ENCODE measurements around the gene USP11. TPM values are rescaled to one million over a fixed set of nuclear protein-coding genes. Genes with fewer than 3 reads are reported as not detected.

Gene USP11
- polyA plus RNA-seq, 1 experiment, result 39.9 TPM

DNA sequence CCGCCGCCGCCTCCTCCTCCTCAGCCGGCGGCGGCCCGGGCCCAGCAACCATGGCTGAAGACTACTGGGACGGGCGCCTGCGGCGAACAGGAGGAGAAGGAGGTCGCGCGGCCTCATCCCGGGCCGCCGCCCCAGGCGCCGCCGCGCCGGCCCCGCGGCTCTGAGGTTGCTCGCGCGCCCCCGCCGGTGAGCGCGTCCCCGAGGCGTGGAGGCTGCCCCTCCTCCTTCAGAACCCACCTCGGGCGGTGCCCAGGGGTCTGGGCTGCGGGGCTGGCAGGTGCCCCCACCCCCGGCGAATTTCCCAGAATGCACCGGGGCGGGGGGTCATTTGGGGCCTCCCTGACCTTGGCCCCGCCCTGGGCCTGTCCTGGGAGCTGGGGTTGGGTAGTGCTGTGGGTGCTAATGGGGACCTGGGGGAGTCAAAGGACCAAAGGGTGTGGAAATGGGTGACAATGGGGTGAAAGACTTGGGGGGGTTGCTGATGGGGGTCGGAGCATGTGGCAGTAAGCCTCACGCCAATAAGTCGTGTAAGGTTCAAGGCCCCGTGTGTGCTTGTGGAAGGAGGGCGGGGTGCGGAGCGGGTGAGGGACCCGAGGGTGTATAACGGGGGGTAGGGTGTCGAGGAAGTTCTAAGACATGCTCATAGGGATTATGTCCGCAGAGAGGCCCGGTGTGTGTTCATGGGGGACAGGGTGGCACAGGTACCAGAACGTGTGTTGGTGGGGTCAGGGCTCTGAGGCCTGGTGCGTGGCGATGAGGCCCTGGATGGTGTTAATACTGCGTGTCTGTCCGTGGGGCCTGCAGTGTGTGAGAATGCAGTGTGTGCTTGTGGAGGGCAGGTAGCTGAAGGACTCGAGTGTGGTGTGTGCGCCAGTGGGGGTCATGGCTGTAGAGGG lies 13.6 kb upstream of the USP11 start:
- CTCF ChIA-PET, result interaction anchor here (1.3 kb wide), 1 partner anchor 165 kb away, joined by 3 read pairs; no protein-coding TSS in a partner anchor
- POLR2A ChIA-PET, result no interaction called here
- DNase-seq (ENCODE audit: low read depth), result no peak
- Histone ChIP-seq H3K36me3 (ENCODE audit: control insufficient read depth, insufficient read depth, low read length) (peaks cover 14% of the 10 kb centered on the region), H3K27me3 (ENCODE audit: control insufficient read depth, insufficient read depth, low read length) (no peaks in the 10 kb centered on the region), H3K4me3 (ENCODE audit: low read depth, low read length) (peak overlapping the region; percentile 66)
- TF ChIP-seq, protein P1, sequence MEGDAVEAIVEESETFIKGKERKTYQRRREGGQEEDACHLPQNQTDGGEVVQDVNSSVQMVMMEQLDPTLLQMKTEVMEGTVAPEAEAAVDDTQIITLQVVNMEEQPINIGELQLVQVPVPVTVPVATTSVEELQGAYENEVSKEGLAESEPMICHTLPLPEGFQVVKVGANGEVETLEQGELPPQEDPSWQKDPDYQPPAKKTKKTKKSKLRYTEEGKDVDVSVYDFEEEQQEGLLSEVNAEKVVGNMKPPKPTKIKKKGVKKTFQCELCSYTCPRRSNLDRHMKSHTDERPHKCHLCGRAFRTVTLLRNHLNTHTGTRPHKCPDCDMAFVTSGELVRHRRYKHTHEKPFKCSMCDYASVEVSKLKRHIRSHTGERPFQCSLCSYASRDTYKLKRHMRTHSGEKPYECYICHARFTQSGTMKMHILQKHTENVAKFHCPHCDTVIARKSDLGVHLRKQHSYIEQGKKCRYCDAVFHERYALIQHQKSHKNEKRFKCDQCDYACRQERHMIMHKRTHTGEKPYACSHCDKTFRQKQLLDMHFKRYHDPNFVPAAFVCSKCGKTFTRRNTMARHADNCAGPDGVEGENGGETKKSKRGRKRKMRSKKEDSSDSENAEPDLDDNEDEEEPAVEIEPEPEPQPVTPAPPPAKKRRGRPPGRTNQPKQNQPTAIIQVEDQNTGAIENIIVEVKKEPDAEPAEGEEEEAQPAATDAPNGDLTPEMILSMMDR (IDR thresholded peaks at IDR 0.05; ENCODE audit: insufficient read depth, low read depth, low read length), result no peak

DNA sequence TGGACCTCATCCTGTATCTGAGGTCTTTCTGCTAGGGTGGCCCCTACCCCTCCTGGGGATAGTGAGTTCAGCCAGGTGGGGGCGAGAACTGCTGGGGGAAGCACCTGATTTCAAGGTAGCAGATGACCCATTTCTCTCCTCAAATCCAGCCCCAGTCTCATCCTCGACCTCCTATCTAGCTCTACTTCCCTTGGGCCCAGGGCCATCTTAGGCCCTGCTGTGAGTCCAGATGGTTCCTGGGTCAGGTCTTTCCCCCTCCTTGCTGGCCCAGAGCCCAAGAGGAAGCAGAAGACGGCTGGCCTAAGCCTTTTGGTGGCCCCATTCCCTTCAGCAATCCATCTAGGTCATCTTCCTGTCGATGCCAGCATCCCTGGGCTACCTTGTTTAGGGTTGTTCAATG lies 11.1 kb upstream of the USP11 start:
- H3K36me3 ChIP-seq (ENCODE audit: control insufficient read depth, insufficient read depth, low read length), result peaks cover 14% of the 10 kb centered on the region
- TF ChIP-seq, protein P1 (IDR thresholded peaks at IDR 0.05; ENCODE audit: insufficient read depth, low read depth, low read length), result no peak
- H3K4me3 ChIP-seq (ENCODE audit: low read depth, low read length), result no peak overlapping the region
- H3K27me3 ChIP-seq (ENCODE audit: control insufficient read depth, insufficient read depth, low read length), result no peaks in the 10 kb centered on the region
- CTCF ChIA-PET, result no interaction called here
- POLR2A ChIA-PET, result no interaction called here
- no peak for DNase-seq (ENCODE audit: low read depth)

DNA sequence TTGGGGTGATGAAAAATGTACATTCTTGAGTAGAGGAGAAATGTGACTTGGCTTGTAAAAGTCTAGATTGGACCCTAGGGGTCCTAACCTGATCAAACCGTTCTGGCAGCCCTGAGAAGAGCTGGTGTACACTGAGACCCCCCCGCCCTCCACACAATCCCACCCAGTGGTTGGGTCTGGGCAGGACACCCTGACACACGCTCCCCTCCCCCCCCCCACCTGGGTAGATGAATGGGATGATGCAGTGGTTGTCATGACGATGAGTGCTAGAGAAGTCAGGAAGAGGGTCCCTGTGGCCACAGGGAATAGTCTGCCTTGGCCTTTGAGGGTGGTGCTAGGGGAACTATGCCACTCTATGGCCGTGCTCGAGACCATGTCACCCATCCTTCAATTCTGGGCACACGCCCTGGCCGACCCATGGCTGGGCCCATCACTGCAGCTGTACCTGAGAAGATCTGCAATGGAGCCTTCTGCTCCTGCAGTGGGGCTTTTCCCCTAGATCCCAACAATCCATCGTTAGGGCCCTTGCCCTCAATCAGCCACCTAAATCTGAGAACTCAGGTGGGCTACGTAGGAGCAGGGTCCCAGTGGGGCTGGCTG lies 10.0 kb upstream of the USP11 start:
- Histone ChIP-seq H3K36me3 (ENCODE audit: control insufficient read depth, insufficient read depth, low read length) (peaks cover 15% of the 10 kb centered on the region), H3K4me3 (ENCODE audit: low read depth, low read length) (no peak overlapping the region), H3K27me3 (ENCODE audit: control insufficient read depth, insufficient read depth, low read length) (no peaks in the 10 kb centered on the region)
- TF ChIP-seq, protein P1 (IDR thresholded peaks at IDR 0.05; ENCODE audit: insufficient read depth, low read depth, low read length), result no peak
- POLR2A ChIA-PET, result no interaction called here
- CTCF ChIA-PET, result no interaction called here
- no peak for DNase-seq (ENCODE audit: low read depth)

DNA sequence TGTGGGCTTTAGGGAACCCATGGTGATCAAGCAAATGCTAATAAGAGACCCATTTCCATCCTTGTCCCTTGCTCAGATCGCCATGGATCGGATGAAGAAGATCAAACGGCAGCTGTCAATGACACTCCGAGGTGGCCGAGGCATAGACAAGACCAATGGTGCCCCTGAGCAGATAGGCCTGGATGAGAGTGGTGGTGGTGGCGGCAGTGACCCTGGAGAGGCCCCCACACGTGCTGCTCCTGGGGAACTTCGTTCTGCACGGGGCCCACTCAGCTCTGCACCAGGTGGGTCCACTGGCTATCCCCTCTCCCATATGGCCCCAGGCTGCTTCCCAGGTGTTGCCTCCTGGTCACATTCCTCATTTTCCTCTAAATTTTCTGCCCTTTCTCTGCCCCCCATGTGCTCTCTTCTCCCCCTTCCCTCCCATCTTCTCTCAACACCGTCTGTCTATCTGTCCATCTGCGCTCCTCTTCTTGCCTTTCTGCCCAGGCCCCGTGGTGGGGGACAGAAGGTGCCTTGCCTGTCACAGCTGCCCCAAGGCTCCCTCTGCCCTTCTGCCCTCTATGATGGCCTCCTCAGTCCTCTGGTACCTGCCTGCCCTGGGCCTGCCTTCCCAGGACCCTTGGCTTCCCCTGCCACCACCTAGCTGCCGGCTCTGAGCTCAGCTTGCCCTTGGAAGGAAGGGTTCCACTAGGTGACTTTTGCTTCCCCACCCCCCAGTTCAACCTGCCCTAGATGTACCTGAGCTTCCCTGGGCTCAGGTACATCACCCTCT lies 9.1 kb upstream of the USP11 start:
- TF ChIP-seq, protein P1 (IDR thresholded peaks at IDR 0.05; ENCODE audit: insufficient read depth, low read depth, low read length), result no peak
- CTCF ChIA-PET, result no interaction called here
- H3K4me3 ChIP-seq (ENCODE audit: low read depth, low read length), result no peak overlapping the region
- H3K36me3 ChIP-seq (ENCODE audit: control insufficient read depth, insufficient read depth, low read length), result peaks cover 19% of the 10 kb centered on the region
- no peaks in the 10 kb centered on the region for H3K27me3 ChIP-seq (ENCODE audit: control insufficient read depth, insufficient read depth, low read length)
- no peak for DNase-seq (ENCODE audit: low read depth)
- POLR2A ChIA-PET, result no interaction called here

Measured in BJ (cell line).